Measurements from ENCODE around the gene TMPRSS4. TPM values are rescaled to one million over a fixed set of nuclear protein-coding genes. Genes with fewer than 3 reads are reported as not detected.

Gene TMPRSS4
- total RNA-seq, 2 donors from 2014 or later: 6.5 TPM; not detected in 1

GRCh38 chr11:118087931-118088330, 11.1 kb downstream of the TMPRSS4 start:
- Histone ChIP-seq H3K4me1 (no peaks in the 10 kb centered on the region), H3K9me3 (no peaks in the 10 kb centered on the region), H3K27me3 (no peaks in the 10 kb centered on the region), H3K27ac (no peak overlapping the region), H3K4me3 (no peak overlapping the region), H3K36me3 (replicated peaks in 1 of 2; ENCODE audit: insufficient read depth in 1 of 2, low read depth in 2 of 2) (no peaks in the 10 kb centered on the region)
- no peak for TF ChIP-seq POLR2A (IDR thresholded peaks at IDR 0.05)
- no peak for TF ChIP-seq CTCF (IDR thresholded peaks at IDR 0.05)
- DNase-seq: no peak
- intact Hi-C loops (cut with DNase I): no loop called here
- ATAC-seq: no peak
- WGBS, 2 donors: 76 to 91% methylated on average over 6 of the region's 6 CpGs

GRCh38 chr11:118088531-118088930, 11.7 kb downstream of the TMPRSS4 start:
- TF ChIP-seq POLR2A (IDR thresholded peaks at IDR 0.05): no peak
- DNase-seq: peak in 1 of 4 donors; percentile 45
- WGBS, 2 donors: 62 to 73% methylated on average over 4 of the region's 4 CpGs
- H3K4me1 ChIP-seq: no peaks in the 10 kb centered on the region
- H3K36me3 ChIP-seq (replicated peaks in 1 of 2; ENCODE audit: insufficient read depth in 1 of 2, low read depth in 2 of 2): no peaks in the 10 kb centered on the region
- no peak overlapping the region for H3K27ac ChIP-seq
- intact Hi-C loops (cut with DNase I): no loop called here
- no peaks in the 10 kb centered on the region for H3K27me3 ChIP-seq
- no peak for ATAC-seq
- no peaks in the 10 kb centered on the region for H3K9me3 ChIP-seq
- H3K4me3 ChIP-seq: no peak overlapping the region

- Histone ChIP-seq H3K4me3 (no peak overlapping the region), H3K36me3 (replicated peaks in 1 of 2; ENCODE audit: insufficient read depth in 1 of 2, low read depth in 2 of 2) (no peaks in the 10 kb centered on the region), H3K27me3 (no peaks in the 10 kb centered on the region), H3K9me3 (no peaks in the 10 kb centered on the region), H3K4me1 (no peaks in the 10 kb centered on the region), H3K27ac (no peak overlapping the region)
- DNase-seq (no peak), ATAC-seq (no peak)
- TF ChIP-seq CTCF (IDR thresholded peaks at IDR 0.05) (no peak), POLR2A (IDR thresholded peaks at IDR 0.05) (no peak)
- intact Hi-C loops (cut with DNase I): no loop called here
- whole genome bisulfite sequencing, 2 donors: 67 to 78% methylated on average over 7 of the region's 7 CpGs
These were observed 13.8 kb downstream of the TMPRSS4 start for GRCh38 chr11:118090545-118091162.

GRCh38 chr11:118091690-118092089, 14.8 kb downstream of the TMPRSS4 start:
- TF ChIP-seq POLR2A (IDR thresholded peaks at IDR 0.05) (no peak), CTCF (IDR thresholded peaks at IDR 0.05) (no peak)
- Histone ChIP-seq H3K4me1 (no peaks in the 10 kb centered on the region), H3K27me3 (no peaks in the 10 kb centered on the region), H3K36me3 (replicated peaks in 1 of 2; ENCODE audit: insufficient read depth in 1 of 2, low read depth in 2 of 2) (no peaks in the 10 kb centered on the region), H3K4me3 (no peak overlapping the region), H3K27ac (no peak overlapping the region), H3K9me3 (no peaks in the 10 kb centered on the region)
- ATAC-seq (no peak), DNase-seq (no peak)
- 57 to 72% methylated on average over 6 of the region's 6 CpGs for WGBS, 2 donors
- intact Hi-C loops (cut with DNase I): no loop called here

- no peaks in the 10 kb centered on the region for H3K36me3 ChIP-seq (replicated peaks in 1 of 2; ENCODE audit: insufficient read depth in 1 of 2, low read depth in 2 of 2)
- 73 to 100% methylated on average over 2 to 8 of the region's 8 CpGs for WGBS, 2 donors
- H3K4me3 ChIP-seq: no peak overlapping the region
- DNase-seq: no peak
- intact Hi-C loops (cut with DNase I): no loop called here
- no peaks in the 10 kb centered on the region for H3K27me3 ChIP-seq
- H3K27ac ChIP-seq: no peak overlapping the region
- no peak for ATAC-seq
- no peaks in the 10 kb centered on the region for H3K4me1 ChIP-seq
- no peaks in the 10 kb centered on the region for H3K9me3 ChIP-seq
- TF ChIP-seq POLR2A (IDR thresholded peaks at IDR 0.05) (no peak), CTCF (IDR thresholded peaks at IDR 0.05) (no peak)
These were observed 16.2 kb downstream of the TMPRSS4 start for GRCh38 chr11:118092907-118093571.

All from body of pancreas (tissue), 4 donors.